GM12878 (cell line): ENCODE results near the gene GZMA.

ENCODE experiments used
- CREB1 ChIP-seq: IDR thresholded peaks from 2 replicates; pipeline ENCODE4 v1.6.1; 2012; ENCODE audit warnings: low read depth, mild to moderate bottlenecking, inconsistent platforms
- HDAC2 ChIP-seq: fragments of 200-600 bp; sonication (generic); IDR thresholded peaks from 2 replicates; pipeline ENCODE4 v1.6.1; 2017
- MTA3 ChIP-seq: IDR thresholded peaks from 2 replicates; pipeline ENCODE4 v1.6.1; 2012; ENCODE audit warnings: low read length, inconsistent platforms, borderline replicate concordance
- POLR2A ChIP-seq: IDR thresholded peaks from 2 replicates; pipeline ENCODE4 v1.6.1; 2011; ENCODE audit warnings: low read depth, mild to moderate bottlenecking, low read length
- POLR2AphosphoS5 ChIP-seq: IDR thresholded peaks from 2 replicates; pipeline ENCODE4 v1.6.1; 2011; ENCODE audit warnings: mild to moderate bottlenecking, low read length, inconsistent platforms
- SP1 ChIP-seq: IDR thresholded peaks from one replicate; pipeline ENCODE4 v1.6.1; 2011; ENCODE audit warnings: low read depth, low read length
- SREBF1 ChIP-seq: IDR thresholded peaks from 2 replicates; pipeline ENCODE4 v1.6.1; 2012; ENCODE audit warnings: mild to moderate bottlenecking, low read length
- YY1 ChIP-seq: IDR thresholded peaks from 2 replicates; pipeline ENCODE4 v1.6.1; 2011; ENCODE audit warnings: low read depth, mild to moderate bottlenecking, low read length
- ZNF207 ChIP-seq: fragments of 450-650 bp; IDR thresholded peaks from 2 replicates; pipeline ENCODE4 v1.6.1; 2014; ENCODE audit warnings: antibody characterized with exemption, mild to moderate bottlenecking, borderline replicate concordance
- ZZZ3 ChIP-seq: IDR thresholded peaks from 2 replicates; pipeline ENCODE4 v1.6.1; 2011; ENCODE audit warnings: low read depth; ENCODE audit not compliant: control insufficient read depth, insufficient read length
- TF ChIP-seq, protein P1 (sequence below): IDR thresholded peaks from 2 replicates; pipeline ENCODE4 v1.6.1; 2012; ENCODE audit warnings: low read depth, low read length, improper control_type of control experiment
- TF ChIP-seq, protein P2 (sequence below): fragments of 450-650 bp; IDR thresholded peaks from 2 replicates; pipeline ENCODE4 v1.6.1; 2016; ENCODE audit warnings: mild to moderate bottlenecking
- TF ChIP-seq, protein P3 (sequence below), 3 experiments: IDR thresholded peaks in 2 of 3; conservative IDR thresholded peaks in 1 of 3; 2 replicates each; pipeline ENCODE4 v1.5.1; 2011; ENCODE audit warnings: low read depth in 3 of 3, low read length in 3 of 3, mild to moderate bottlenecking in 3 of 3, control low read depth in 2 of 3, moderate library complexity in 2 of 3, inconsistent platforms in 1 of 3, mixed read lengths in 1 of 3; ENCODE audit not compliant: control insufficient read depth in 2 of 3, insufficient read depth in 1 of 3; ENCODE audit errors: extremely low read depth in 1 of 3

DNA sequence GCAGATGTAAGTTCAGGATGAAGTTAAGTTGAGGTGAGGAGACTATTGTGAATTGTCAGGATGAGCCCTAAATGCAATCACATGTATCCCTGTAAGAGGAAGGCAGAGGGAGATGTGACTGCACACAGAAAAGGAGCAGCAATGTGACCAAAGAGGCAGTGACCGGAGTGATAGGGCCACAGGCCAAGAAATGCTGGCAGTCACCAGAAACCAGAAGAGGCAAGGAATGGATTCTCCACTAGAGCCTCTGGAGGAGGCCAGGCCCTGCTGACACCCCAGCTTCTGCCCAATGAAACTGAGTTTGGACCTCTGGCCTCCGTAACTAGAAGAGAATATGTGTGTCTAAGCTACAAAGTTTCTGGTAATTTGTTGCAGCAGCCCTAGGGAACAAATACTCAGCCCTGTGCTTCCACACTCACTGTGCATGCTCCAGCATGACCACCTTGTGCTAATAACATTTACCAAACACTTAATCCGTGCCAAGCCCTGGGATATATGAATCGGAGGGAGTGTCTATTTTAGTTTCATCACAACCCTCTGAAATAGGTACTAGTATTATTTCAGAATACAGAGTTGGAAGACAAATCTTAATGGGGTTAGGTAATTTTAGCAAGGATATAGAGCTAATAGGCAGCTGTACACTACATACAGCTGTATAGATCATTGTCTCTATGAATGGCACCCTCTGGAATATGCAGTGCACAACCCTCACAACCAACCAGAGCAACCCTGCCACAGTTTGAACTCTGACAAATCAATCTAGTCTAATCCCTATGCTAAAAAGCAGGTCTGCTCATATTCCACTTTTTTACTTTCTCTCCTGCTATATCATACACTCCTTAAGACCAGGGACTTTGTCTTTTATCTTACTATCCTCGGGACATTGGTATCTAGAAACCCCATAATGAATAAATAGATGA lies 49.7 kb downstream of the GZMA start:
- no peak for TF ChIP-seq SP1
- no peak for TF ChIP-seq POLR2AphosphoS5
- TF ChIP-seq, protein P1, sequence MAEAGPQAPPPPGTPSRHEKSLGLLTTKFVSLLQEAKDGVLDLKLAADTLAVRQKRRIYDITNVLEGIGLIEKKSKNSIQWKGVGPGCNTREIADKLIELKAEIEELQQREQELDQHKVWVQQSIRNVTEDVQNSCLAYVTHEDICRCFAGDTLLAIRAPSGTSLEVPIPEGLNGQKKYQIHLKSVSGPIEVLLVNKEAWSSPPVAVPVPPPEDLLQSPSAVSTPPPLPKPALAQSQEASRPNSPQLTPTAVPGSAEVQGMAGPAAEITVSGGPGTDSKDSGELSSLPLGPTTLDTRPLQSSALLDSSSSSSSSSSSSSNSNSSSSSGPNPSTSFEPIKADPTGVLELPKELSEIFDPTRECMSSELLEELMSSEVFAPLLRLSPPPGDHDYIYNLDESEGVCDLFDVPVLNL, result no peak
- TF ChIP-seq, protein P2, sequence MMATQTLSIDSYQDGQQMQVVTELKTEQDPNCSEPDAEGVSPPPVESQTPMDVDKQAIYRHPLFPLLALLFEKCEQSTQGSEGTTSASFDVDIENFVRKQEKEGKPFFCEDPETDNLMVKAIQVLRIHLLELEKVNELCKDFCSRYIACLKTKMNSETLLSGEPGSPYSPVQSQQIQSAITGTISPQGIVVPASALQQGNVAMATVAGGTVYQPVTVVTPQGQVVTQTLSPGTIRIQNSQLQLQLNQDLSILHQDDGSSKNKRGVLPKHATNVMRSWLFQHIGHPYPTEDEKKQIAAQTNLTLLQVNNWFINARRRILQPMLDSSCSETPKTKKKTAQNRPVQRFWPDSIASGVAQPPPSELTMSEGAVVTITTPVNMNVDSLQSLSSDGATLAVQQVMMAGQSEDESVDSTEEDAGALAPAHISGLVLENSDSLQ, result no peak
- TF ChIP-seq, protein P3, sequence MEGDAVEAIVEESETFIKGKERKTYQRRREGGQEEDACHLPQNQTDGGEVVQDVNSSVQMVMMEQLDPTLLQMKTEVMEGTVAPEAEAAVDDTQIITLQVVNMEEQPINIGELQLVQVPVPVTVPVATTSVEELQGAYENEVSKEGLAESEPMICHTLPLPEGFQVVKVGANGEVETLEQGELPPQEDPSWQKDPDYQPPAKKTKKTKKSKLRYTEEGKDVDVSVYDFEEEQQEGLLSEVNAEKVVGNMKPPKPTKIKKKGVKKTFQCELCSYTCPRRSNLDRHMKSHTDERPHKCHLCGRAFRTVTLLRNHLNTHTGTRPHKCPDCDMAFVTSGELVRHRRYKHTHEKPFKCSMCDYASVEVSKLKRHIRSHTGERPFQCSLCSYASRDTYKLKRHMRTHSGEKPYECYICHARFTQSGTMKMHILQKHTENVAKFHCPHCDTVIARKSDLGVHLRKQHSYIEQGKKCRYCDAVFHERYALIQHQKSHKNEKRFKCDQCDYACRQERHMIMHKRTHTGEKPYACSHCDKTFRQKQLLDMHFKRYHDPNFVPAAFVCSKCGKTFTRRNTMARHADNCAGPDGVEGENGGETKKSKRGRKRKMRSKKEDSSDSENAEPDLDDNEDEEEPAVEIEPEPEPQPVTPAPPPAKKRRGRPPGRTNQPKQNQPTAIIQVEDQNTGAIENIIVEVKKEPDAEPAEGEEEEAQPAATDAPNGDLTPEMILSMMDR (IDR thresholded peaks at IDR 0.05 in 2 of 3, conservative IDR thresholded peaks at IDR 0.05 in 1 of 3; ENCODE audit: control insufficient read depth in 2 of 3, extremely low read depth in 1 of 3, insufficient read depth in 1 of 3, low read depth in 3 of 3, low read length in 3 of 3), result no peak
- TF ChIP-seq SREBF1, result no peak
- TF ChIP-seq YY1, result no peak
- TF ChIP-seq CREB1, result no peak
- no peak for TF ChIP-seq ZZZ3
- no peak for TF ChIP-seq ZNF207
- TF ChIP-seq HDAC2, result no peak
- no peak for TF ChIP-seq POLR2A
- no peak for TF ChIP-seq MTA3
